ENCODE data around the gene IGFN1.

The IGFN1 gene

GRCh38 chr1:201147396-201148015 is 43.1 kb upstream of the IGFN1 start:
- TF ChIP-seq, protein P1, sequence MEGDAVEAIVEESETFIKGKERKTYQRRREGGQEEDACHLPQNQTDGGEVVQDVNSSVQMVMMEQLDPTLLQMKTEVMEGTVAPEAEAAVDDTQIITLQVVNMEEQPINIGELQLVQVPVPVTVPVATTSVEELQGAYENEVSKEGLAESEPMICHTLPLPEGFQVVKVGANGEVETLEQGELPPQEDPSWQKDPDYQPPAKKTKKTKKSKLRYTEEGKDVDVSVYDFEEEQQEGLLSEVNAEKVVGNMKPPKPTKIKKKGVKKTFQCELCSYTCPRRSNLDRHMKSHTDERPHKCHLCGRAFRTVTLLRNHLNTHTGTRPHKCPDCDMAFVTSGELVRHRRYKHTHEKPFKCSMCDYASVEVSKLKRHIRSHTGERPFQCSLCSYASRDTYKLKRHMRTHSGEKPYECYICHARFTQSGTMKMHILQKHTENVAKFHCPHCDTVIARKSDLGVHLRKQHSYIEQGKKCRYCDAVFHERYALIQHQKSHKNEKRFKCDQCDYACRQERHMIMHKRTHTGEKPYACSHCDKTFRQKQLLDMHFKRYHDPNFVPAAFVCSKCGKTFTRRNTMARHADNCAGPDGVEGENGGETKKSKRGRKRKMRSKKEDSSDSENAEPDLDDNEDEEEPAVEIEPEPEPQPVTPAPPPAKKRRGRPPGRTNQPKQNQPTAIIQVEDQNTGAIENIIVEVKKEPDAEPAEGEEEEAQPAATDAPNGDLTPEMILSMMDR (IDR thresholded peaks at IDR 0.05) = no peak
- Histone ChIP-seq H3K27me3 (no peaks in the 10 kb centered on the region), H3K4me3 (ENCODE audit: low read depth in 1 of 2, low read length in 1 of 2) (no peak overlapping the region), H3K36me3 (peaks cover 57% of the 10 kb centered on the region), H3K9me3 (no peaks in the 10 kb centered on the region), H3K4me1 (ENCODE audit: control insufficient read depth in 1 of 2, insufficient read depth in 1 of 2, low read depth in 1 of 2, low read length in 1 of 2) (no peaks in the 10 kb centered on the region), H3K27ac (no peak overlapping the region)

DNA sequence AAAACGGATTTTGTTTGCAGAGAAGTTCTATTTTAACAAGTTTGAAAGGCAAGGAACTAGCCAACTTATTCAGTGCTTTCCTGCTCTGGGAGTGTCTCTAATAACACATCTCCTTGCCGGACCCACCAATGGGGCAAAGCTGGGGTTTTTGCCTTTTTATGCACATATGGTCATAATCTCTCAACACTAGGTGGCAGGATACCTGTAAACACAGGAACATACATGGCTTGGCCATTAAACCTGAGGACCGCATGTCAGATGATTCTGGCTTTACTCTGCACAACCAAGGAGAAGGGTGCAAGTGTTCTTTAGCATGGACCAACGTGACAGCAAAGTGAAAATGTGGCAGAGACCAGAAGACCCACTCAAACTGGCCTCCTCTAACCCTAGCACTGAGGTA is 41.2 kb upstream of the IGFN1 start:
- Histone ChIP-seq H3K9me3 (no peaks in the 10 kb centered on the region), H3K36me3 (peaks cover 39% of the 10 kb centered on the region), H3K27ac (no peak overlapping the region), H3K4me1 (ENCODE audit: control insufficient read depth in 1 of 2, insufficient read depth in 1 of 2, low read depth in 1 of 2, low read length in 1 of 2) (peaks cover 8 to 12% of the 10 kb centered on the region in 2 experiments), H3K27me3 (no peaks in the 10 kb centered on the region), H3K4me3 (ENCODE audit: low read depth in 1 of 2, low read length in 1 of 2) (no peak overlapping the region)
- TF ChIP-seq, protein P1 (IDR thresholded peaks at IDR 0.05) = no peak

GRCh38 chr1:201153474-201154388 is 36.9 kb upstream of the IGFN1 start:
- Histone ChIP-seq H3K9me3 (no peaks in the 10 kb centered on the region), H3K27me3 (no peaks in the 10 kb centered on the region), H3K4me1 (ENCODE audit: control insufficient read depth in 1 of 2, insufficient read depth in 1 of 2, low read depth in 1 of 2, low read length in 1 of 2) (peaks cover 13 to 19% of the 10 kb centered on the region in 2 experiments), H3K36me3 (peaks cover 15% of the 10 kb centered on the region), H3K27ac (peak overlapping the region; percentile 21), H3K4me3 (ENCODE audit: low read depth in 1 of 2, low read length in 1 of 2) (peak overlapping the region; percentile 59 to 76)
- TF ChIP-seq, protein P1 (IDR thresholded peaks at IDR 0.05) = no peak

GRCh38 chr1:201154389-201155165 is 36.0 kb upstream of the IGFN1 start, which contains the start of gene TMEM9:
Gene TMEM9, minus strand, starts transcription at chr1:201154474. Its CDS starts 551 bp downstream, at chr1:201153923.
- Histone ChIP-seq H3K4me1 (ENCODE audit: control insufficient read depth in 1 of 2, insufficient read depth in 1 of 2, low read depth in 1 of 2, low read length in 1 of 2) (peaks cover 13 to 19% of the 10 kb centered on the region in 2 experiments), H3K27me3 (no peaks in the 10 kb centered on the region), H3K27ac (peak within 1 kb of the TSS; percentile 21), H3K4me3 (ENCODE audit: low read depth in 1 of 2, low read length in 1 of 2) (peak within 1 kb of the TSS; percentile 59 to 76), H3K36me3 (peaks cover 15% of the 10 kb centered on the region), H3K9me3 (no peaks in the 10 kb centered on the region)
- TF ChIP-seq, protein P1 (IDR thresholded peaks at IDR 0.05) = no peak

GRCh38 chr1:201155354-201155753 is 35.3 kb upstream of the IGFN1 start:
- TF ChIP-seq, protein P1 (IDR thresholded peaks at IDR 0.05) = no peak
- H3K4me1 ChIP-seq (ENCODE audit: control insufficient read depth in 1 of 2, insufficient read depth in 1 of 2, low read depth in 1 of 2, low read length in 1 of 2) = peaks cover 13 to 19% of the 10 kb centered on the region in 2 experiments
- H3K4me3 ChIP-seq (ENCODE audit: low read depth in 1 of 2, low read length in 1 of 2) = no peak overlapping the region
- H3K27me3 ChIP-seq = no peaks in the 10 kb centered on the region
- no peak overlapping the region for H3K27ac ChIP-seq
- peaks cover 7% of the 10 kb centered on the region for H3K36me3 ChIP-seq
- no peaks in the 10 kb centered on the region for H3K9me3 ChIP-seq
